Measurements from ENCODE around the gene TRIM67. TPM values are rescaled to one million over a fixed set of nuclear protein-coding genes. Genes with fewer than 3 reads are reported as not detected.

TRIM67 gene
- polyA plus RNA-seq, 1 donor from 2014 or later: 8.0 TPM

DNA sequence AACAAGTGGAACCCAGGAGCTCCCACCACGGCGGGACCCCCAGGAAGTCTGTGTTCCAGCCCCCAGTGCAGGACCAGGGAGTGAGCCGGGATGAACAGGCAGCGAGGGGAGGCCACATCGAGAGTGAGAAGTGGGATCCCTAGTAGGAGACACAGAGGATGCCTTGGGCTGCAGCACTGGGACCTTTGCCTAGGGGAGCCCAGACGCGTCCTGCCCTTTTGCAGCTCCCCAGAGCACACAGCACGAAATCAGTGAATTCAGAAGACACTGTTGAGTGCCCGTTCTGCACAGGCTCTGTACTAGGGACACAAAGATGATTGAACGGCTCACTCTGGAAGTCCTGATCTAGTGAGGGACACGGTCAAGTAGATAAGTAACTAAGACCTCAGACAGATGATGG lies 23.5 kb downstream of the TRIM67 start:
- Histone ChIP-seq H3K27ac (ENCODE audit: low read length) (no peak overlapping the region), H3K79me2 (replicated peaks; ENCODE audit: insufficient read depth, low read length) (no peaks in the 10 kb centered on the region), H3K27me3 (ENCODE audit: insufficient read depth, low read depth, low read length) (no peaks in the 10 kb centered on the region), H3K4me2 (ENCODE audit: low read length) (no peak overlapping the region), H3K9me2 (ENCODE audit: insufficient read depth, low read length) (no peaks in the 10 kb centered on the region), H3F3A (ENCODE audit: insufficient read depth, low read length, poor library complexity, severe bottlenecking) (no peaks in the 10 kb centered on the region), H4K20me1 (ENCODE audit: insufficient read depth) (no peaks in the 10 kb centered on the region), H2AFZ (ENCODE audit: low read depth, low read length) (no peak overlapping the region), H3K4me3 (ENCODE audit: low read length) (no peak overlapping the region), H3K9ac (ENCODE audit: low read length) (no peak overlapping the region), H3K36me3 (ENCODE audit: insufficient read depth, low read length) (no peaks in the 10 kb centered on the region), H3K9me3 (ENCODE audit: low read length) (no peaks in the 10 kb centered on the region)
- TF ChIP-seq MXI1 (conservative IDR thresholded peaks at IDR 0.05; ENCODE audit: poor library complexity, severe bottlenecking): no peak
- TF ChIP-seq EZH2 (IDR thresholded peaks at IDR 0.05; ENCODE audit: borderline replicate concordance, insufficient read depth, low read length, poor library complexity, severe bottlenecking): no peak
- no peak for TF ChIP-seq SMC3 (conservative IDR thresholded peaks at IDR 0.05; ENCODE audit: poor library complexity)

DNA sequence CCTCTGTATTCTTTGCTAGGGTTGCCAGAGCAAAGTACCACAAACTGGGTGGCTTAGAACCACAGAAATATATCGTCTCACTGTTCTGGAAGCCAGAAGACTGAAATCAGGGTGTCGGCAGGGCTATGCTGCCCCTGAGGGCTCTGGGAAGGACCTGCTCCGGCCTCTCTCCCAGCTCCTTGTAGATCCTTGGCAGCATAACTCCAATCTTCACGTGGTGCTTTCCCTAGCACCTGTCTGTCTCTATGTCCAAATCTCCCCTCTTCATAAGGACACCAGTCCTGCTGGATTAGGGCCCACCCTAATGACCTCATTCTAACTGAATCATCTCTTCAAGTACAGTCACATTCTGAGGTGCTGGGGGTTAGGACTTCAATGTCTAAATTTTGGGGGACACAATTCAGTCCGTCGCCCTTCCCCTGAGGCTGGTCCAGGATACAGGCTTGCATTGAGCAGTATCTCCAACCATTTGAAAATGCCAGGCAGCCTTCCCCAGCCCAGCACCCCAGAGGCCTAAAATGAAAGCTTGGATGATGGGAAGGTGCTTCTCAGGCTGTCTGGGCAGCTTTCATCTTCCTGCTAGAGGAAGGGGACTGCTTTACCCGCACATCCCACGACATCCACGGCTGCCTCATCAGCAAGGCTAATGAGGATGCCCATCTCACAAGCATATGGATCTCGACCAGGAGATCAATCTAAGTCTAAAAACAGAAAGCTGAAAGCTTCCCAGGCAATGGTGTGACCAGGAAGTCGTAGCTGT lies 24.7 kb downstream of the TRIM67 start:
- Histone ChIP-seq H3K4me3 (ENCODE audit: low read length) (no peak overlapping the region), H3K9ac (ENCODE audit: low read length) (no peak overlapping the region), H3K27ac (ENCODE audit: low read length) (no peak overlapping the region), H3K9me3 (ENCODE audit: low read length) (no peaks in the 10 kb centered on the region), H2AFZ (ENCODE audit: low read depth, low read length) (no peak overlapping the region), H3K4me2 (ENCODE audit: low read length) (no peak overlapping the region), H3K36me3 (ENCODE audit: insufficient read depth, low read length) (no peaks in the 10 kb centered on the region), H3K79me2 (replicated peaks; ENCODE audit: insufficient read depth, low read length) (no peaks in the 10 kb centered on the region), H3K27me3 (ENCODE audit: insufficient read depth, low read depth, low read length) (no peaks in the 10 kb centered on the region), H3F3A (ENCODE audit: insufficient read depth, low read length, poor library complexity, severe bottlenecking) (no peaks in the 10 kb centered on the region), H4K20me1 (ENCODE audit: insufficient read depth) (no peaks in the 10 kb centered on the region), H3K9me2 (ENCODE audit: insufficient read depth, low read length) (no peaks in the 10 kb centered on the region)
- TF ChIP-seq SMC3 (conservative IDR thresholded peaks at IDR 0.05; ENCODE audit: poor library complexity) (no peak), EZH2 (IDR thresholded peaks at IDR 0.05; ENCODE audit: borderline replicate concordance, insufficient read depth, low read length, poor library complexity, severe bottlenecking) (no peak), RAD21 (conservative IDR thresholded peaks at IDR 0.05) (no peak), EP300 (conservative IDR thresholded peaks at IDR 0.05; ENCODE audit: poor library complexity, severe bottlenecking) (no peak), MXI1 (conservative IDR thresholded peaks at IDR 0.05; ENCODE audit: poor library complexity, severe bottlenecking) (no peak), TAF1 (IDR thresholded peaks at IDR 0.05; ENCODE audit: low read depth) (no peak)
- TF ChIP-seq, protein P1, sequence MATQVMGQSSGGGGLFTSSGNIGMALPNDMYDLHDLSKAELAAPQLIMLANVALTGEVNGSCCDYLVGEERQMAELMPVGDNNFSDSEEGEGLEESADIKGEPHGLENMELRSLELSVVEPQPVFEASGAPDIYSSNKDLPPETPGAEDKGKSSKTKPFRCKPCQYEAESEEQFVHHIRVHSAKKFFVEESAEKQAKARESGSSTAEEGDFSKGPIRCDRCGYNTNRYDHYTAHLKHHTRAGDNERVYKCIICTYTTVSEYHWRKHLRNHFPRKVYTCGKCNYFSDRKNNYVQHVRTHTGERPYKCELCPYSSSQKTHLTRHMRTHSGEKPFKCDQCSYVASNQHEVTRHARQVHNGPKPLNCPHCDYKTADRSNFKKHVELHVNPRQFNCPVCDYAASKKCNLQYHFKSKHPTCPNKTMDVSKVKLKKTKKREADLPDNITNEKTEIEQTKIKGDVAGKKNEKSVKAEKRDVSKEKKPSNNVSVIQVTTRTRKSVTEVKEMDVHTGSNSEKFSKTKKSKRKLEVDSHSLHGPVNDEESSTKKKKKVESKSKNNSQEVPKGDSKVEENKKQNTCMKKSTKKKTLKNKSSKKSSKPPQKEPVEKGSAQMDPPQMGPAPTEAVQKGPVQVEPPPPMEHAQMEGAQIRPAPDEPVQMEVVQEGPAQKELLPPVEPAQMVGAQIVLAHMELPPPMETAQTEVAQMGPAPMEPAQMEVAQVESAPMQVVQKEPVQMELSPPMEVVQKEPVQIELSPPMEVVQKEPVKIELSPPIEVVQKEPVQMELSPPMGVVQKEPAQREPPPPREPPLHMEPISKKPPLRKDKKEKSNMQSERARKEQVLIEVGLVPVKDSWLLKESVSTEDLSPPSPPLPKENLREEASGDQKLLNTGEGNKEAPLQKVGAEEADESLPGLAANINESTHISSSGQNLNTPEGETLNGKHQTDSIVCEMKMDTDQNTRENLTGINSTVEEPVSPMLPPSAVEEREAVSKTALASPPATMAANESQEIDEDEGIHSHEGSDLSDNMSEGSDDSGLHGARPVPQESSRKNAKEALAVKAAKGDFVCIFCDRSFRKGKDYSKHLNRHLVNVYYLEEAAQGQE (IDR thresholded peaks at IDR 0.05; ENCODE audit: borderline replicate concordance): no peak

DNA sequence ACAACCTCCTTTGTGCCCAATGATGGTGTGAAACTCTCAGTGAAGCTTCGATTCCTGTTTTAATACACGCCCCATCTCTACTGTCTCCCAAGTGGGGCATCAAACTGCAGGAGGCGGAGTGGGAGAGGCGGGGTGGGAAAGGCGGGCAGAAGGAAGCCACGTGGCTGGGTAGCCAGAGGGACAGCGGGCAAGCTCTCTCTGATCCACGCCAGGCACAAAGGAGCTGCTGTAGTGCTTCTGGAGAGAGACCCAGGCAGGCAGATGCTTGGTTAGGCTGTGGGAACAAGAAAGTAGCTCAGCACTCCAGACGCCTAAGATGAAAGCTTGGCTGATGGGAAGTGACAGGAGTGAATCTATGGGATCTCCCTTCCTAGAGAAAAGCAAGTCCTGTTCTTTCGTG lies 25.7 kb downstream of the TRIM67 start:
- no peaks in the 10 kb centered on the region for H4K20me1 ChIP-seq (ENCODE audit: insufficient read depth)
- H2AFZ ChIP-seq (ENCODE audit: low read depth, low read length): no peak overlapping the region
- H3K36me3 ChIP-seq (ENCODE audit: insufficient read depth, low read length): no peaks in the 10 kb centered on the region
- H3F3A ChIP-seq (ENCODE audit: insufficient read depth, low read length, poor library complexity, severe bottlenecking): no peaks in the 10 kb centered on the region
- no peak for TF ChIP-seq SMC3 (conservative IDR thresholded peaks at IDR 0.05; ENCODE audit: poor library complexity)
- TF ChIP-seq, protein P1 (IDR thresholded peaks at IDR 0.05; ENCODE audit: borderline replicate concordance): no peak
- TF ChIP-seq EP300 (conservative IDR thresholded peaks at IDR 0.05; ENCODE audit: poor library complexity, severe bottlenecking): no peak
- TF ChIP-seq TAF1 (IDR thresholded peaks at IDR 0.05; ENCODE audit: low read depth): no peak
- TF ChIP-seq POLR2AphosphoS5 (IDR thresholded peaks at IDR 0.05): no peak
- no peaks in the 10 kb centered on the region for H3K9me2 ChIP-seq (ENCODE audit: insufficient read depth, low read length)
- no peak overlapping the region for H3K4me3 ChIP-seq (ENCODE audit: low read length)
- no peak overlapping the region for H3K9ac ChIP-seq (ENCODE audit: low read length)
- H3K9me3 ChIP-seq (ENCODE audit: low read length): no peaks in the 10 kb centered on the region
- no peak overlapping the region for H3K4me2 ChIP-seq (ENCODE audit: low read length)
- no peak overlapping the region for H3K27ac ChIP-seq (ENCODE audit: low read length)
- no peaks in the 10 kb centered on the region for H3K79me2 ChIP-seq (replicated peaks; ENCODE audit: insufficient read depth, low read length)
- H3K27me3 ChIP-seq (ENCODE audit: insufficient read depth, low read depth, low read length): no peaks in the 10 kb centered on the region

Data from neural cell (in vitro differentiated cells).